GM10847 (cell line): Measurements from ENCODE around the gene PRAMEF20.
"Not testable (repeated sequence)": the region's sequence is repeated elsewhere in the genome, so short reads cannot be mapped to it uniquely, and the experiment has no call there.

Source experiments
- POLR2A ChIP-seq: IDR thresholded peaks from 2 replicates; pipeline ENCODE4 v1.6.1; 2011; ENCODE audit not compliant: insufficient read length; ENCODE audit errors: extremely low read depth

Gene PRAMEF20

DNA sequence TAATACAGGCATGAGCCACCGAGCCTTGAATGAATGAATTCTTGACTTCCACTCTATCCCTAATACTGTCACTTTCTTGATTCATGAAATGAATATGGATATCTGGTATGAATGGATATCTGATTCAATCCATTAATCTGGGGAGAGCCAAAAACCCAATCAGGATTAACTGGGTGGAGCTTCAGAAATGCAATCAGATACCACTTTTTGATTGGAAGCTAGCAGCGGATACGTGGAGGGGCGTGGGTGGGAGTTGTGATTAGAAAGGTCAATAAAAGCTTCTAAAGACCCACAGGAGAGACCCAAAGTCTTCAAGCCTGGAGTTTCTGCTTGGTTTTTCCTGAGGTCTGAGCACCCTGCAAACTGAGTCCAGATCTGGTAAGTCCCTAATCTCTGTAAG lies at the start of gene PRAMEF20:
TSS of gene PRAMEF20 (plus strand) at position 301 of the 400 bp plus-strand sequence. CDS start 5,905 bp downstream, outside the sequence.
- not testable (repeated sequence) for TF ChIP-seq POLR2A

DNA sequence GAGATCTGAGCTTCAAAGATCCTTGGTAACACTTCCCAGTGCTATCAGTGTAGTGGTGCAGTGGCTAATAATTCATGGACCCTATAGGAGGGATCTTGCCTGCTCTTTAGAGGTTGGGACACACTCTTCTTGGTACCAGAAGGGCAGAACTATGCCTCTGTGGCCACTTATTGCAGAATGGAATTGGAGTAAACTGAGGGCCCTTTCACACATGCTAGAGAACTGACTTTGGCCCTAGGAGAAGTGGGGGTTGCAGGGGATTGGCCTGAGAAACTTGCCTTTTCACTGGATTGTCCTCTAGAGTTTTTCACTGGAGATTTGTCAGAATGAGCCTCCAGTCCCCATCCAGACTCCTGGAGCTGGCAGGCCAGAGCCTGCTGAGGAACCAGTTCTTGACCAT lies 20.9 kb upstream of the PRAMEF20 start, which contains the start of gene PRAMEF17:
TSS of gene PRAMEF17 (plus strand) at position 301 of the 400 bp plus-strand sequence. CDS start at position 327, 26 bp downstream.
- TF ChIP-seq POLR2A: not testable (repeated sequence)

DNA sequence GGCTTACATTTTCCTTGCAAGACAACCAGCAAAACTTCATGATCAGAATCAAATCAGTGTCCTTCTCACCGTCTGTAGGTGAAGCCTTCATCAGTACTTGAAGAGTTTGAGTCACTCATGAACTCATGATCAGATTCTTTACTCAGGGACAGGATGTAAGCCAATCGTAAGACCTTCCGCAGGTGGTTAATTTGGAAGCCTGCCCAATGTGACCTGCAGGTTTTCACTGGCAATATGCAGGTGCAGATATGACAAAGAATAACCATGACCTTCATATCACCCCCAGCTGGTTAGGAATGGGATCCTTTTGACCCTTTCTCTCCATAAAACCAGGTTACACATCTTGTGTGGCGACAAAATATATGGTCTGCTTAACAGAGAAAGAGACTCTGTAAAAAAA lies 2.4 kb upstream of the PRAMEF20 start:
- TF ChIP-seq POLR2A: no peak

DNA sequence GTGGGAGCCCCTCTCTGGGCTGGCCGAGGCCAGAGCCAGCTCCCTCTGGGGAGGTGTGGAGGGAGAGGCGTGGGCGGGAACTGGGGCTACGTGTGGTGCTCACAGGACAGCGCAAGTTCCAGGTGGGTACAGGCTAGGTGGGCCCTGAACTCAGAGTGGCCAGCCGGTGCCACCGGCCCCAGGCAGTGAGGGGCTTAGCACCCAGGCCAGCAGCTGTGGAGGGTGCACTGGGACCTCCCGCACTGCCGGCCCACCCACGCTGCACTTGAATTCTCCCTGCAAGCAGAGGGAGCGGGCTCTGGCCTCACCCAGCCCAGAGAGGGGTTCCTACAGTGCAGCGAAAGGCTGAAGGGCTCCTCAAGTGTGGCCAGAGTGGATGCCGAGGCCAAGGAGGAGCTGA lies 20.2 kb downstream of the PRAMEF20 start:
- no peak for TF ChIP-seq POLR2A

DNA sequence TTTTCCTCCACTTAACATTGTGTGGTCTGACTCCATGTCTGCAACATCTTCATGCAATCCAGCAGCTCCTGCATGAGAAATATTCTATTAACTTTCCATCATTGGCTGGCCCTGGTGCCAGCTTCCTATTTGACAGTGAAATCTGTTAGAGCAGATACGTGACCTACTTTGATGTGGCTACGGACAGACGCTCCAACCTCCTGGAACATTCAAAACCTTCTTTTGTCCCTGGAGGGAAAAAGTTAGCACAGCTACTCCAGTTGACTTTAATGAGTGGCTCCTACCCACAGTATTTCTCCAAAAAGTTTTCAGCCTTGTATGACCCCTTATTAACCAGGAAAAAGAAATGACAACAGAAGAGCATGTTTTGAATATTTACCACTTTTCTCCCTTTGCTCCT lies 22.0 kb downstream of the PRAMEF20 start:
- TF ChIP-seq POLR2A: no peak

DNA sequence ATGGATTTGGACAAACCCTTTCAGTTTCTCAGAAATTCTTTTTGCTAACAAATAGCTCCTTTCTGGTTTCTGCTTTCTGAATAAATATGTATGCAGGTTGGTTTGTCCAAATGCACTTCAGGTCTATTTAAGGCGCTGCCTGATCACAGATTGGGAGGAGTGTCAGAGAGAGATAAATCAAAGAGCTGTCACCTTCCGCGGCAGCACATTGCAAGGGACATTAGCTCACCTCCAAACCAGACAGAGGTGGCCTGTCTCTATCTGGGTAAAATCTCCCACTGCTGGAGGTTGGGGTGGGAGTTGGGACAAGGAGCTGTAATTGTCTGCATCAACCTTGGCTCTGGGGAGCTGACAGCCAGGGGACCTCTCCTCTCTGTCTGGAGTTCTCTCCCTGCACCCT lies 25.2 kb downstream of the PRAMEF20 start:
- TF ChIP-seq POLR2A: no peak

DNA sequence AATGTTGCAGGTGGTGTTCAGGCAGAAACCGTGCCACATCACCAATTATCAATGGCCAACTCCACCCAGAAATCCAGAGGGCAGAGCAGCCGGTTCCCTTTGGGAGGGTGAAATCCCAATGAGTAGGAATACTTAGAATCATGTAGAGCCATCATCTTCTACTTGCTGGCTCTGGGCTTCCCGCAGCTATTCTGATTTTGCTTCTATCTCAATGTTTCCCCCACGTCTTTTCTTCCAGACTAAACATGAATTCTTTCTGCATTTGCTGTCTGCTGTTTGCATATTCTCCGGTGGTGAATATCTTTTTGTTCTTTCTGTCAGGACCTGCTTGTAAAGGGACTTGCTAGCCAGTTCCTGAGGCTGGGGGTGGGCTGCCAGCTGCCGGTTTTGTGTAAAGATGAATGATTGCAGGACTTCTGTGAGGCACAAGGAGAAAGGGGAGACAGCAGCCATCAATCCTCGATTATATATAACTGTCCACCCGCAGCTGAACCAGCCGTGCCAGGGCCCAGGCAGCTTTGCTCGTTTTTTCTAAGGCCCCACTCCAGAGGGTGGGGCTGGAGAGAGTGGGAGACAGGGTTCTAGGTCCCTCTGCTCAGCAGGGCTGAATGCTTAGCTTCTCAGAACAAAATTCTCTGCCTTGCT lies 33.2 kb downstream of the PRAMEF20 start:
- TF ChIP-seq POLR2A: no peak

DNA sequence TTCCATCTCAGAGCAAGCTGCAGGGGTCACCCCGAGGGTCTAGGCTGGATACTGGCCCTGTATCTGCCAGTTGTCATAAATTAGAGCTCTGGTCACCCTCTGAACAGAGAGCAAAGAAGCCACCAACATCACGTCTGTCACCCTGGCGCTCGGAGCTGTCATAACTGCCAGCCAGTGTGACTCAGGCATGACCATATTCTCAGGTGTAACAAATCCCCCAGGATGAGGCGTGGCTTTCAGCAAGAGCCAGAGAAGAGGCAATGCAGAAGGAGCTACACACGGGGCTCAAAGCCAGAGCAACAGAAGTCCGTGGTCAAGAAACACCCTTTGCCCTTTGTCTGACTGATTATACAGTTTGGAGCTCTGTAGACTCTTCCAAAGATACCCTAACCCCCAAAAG lies 40.0 kb downstream of the PRAMEF20 start:
- TF ChIP-seq POLR2A: no peak

DNA sequence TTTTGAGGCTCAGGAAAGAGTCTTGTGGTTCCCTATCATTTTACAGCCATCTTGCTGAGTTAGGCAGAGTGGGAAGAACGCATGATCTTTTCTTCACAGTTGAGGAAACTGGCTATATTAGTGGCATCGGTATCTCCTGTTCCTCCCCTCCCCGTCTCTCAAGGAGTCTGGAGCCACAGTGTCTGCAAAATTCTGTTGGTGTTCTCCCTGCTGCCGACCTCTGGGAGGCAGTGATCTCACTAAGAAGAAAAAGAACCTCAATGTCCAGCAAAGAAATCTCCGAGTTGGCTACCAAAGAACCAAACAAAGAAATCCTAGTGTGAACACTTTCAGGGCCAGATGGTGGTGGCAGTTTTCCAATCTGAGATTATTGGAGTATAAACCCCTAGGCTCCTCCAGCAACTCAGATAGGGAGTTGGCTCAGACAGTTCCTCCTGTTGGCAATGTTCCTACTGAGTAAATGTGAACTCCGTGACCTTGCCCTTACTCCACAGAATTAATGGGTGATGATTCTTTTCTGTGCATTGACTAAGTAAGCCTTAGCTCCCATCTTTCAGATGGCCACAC lies 41.2 kb downstream of the PRAMEF20 start:
- TF ChIP-seq POLR2A: no peak

DNA sequence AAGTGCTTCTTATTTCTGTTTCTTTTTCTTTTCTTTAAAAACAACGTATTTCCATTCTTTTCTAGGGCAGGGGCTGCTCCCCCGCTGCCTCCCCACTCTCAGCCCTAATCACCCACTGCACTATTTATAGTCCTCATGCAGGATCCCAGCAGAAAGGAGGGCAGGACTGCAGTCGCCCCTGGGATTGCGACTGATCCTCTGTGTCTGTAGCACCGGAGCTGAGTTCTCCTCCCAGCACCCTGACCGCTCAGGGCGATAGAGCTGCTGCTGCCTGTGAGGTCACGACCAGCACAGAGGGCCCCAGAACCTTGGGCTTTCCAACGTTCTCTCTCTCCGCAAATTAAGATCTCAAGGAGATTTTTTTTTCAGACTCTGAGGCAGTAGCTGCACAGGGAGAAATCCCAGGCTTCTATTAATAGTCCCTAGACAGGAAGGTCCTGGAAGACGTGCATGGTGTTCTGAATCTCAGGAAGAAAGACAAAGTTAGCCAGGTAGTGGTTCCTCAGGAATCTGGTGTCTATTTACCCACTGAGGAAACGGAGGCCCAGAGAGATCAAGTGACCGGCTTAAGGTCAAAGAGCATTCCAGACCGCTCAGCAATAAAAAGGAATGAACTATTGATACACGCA lies 46.8 kb downstream of the PRAMEF20 start:
- TF ChIP-seq POLR2A: no peak

DNA sequence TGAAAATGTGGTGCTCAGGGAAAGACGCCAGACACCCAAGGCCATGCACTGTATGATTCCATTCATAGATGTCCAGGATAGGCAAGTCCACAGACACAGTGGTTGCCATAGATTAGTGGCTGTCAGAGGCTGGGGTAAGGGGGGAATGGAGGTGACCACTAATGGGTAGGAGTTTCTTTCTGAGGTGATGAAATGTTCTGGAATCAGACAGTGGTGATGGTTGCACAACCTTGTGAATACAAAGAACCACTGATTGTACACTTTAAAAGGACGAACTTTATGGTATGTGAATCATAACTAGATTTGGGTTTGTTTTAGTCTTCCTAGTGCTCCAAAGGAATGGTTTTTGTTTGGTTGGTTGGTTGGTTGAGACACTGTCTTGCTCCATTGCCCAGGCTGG lies 51.7 kb downstream of the PRAMEF20 start:
- TF ChIP-seq POLR2A: no peak

DNA sequence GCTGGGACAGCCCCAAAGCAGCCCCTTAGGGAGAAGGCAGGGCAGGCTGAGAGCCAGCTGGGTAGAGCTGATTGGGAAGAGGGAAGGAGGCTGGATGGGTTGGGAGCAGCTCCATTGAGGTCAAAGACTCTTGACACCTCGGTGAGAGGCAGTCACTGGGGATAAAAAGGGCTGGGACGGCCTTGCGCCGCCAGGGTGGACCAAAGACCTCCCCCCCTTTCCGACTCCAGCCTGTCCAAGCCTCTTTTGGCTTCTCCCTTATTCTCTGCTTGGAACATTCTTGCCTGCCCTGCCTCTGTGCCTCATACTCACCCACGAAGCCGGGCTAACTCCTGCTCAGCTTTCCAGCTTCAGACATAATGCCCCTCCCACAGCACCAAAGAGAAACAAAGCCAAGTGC lies 52.4 kb downstream of the PRAMEF20 start:
- TF ChIP-seq POLR2A: no peak

DNA sequence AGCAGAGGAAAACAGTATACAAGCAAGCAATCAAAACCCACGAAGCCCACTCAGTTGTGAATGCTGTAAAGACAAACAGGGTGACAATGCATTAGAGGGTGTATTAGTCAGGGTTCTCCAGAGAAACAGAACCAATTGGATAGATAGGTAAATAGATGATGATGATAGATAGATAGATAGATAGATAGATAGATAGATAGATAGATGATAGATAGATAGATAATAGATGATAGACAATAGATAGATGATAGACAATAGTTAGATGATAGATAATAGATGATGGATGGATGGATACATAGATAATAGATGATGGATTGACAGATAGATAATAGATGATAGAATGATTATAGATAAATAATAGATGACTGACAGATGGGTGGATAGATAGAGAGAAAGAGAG lies 55.3 kb downstream of the PRAMEF20 start:
- no peak for TF ChIP-seq POLR2A

DNA sequence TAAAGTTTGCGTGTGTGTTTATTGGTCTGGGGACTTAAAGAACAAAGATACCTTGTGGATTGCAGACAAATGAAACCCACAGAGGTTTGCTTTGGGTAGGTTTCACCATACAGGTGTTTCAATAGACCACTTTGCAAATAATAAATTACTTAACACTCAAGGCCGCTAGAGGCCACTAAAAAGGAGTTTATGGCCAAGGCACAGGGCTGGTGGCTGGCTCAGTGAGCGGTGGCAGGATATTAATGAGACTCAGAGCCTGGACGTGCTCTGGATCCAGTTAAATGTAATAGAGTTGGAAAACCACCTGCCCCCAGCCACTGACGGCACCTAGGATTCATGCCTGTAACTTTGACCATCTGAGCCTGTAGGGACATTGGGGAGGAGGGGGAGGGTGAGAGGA lies 59.1 kb downstream of the PRAMEF20 start:
- no peak for TF ChIP-seq POLR2A
